WTC11 (cell line): ENCODE measurements around the gene MBOAT1. TPM values are rescaled to one million over a fixed set of nuclear protein-coding genes. Genes with fewer than 3 reads are reported as not detected.

Experiments
- ATAC-seq: fragments of 200-7000 bp; cut with Tn5 transposase; 2 replicates; pipeline ENCODE4 v1.10.0; 2021; ENCODE audit warnings: mild to moderate bottlenecking, moderate library complexity
- CTCF ChIA-PET: fragments of 300-600 bp; sonication (Branson Sonifier 250); formaldehyde crosslinking; loops from one replicate; lab custom pipeline; 2021; ENCODE audit warnings: antibody characterized with exemption; lab: Charles Lee
- POLR2A ChIA-PET: fragments of 350-600 bp; sonication (Branson Sonifier 250); formaldehyde crosslinking; loops from one replicate; lab custom pipeline; 2021; ENCODE audit warnings: antibody characterized with exemption; lab: Charles Lee
- DNase-seq: peaks from one replicate; pipeline ENCODE4 v3.0.0; 2021; ENCODE audit warnings: low spot score
- H3K27ac Mint-ChIP-seq: 2 replicates; pipeline ENCODE4 v1.8.0; 2021; ENCODE audit warnings: mixed read lengths
- H3K27me3 Mint-ChIP-seq: 2 replicates; pipeline ENCODE4 v1.8.0; 2021; ENCODE audit warnings: low read depth, mild to moderate bottlenecking, moderate library complexity, mixed read lengths
- H3K36me3 Mint-ChIP-seq: 2 replicates; pipeline ENCODE4 v1.8.0; 2021; ENCODE audit warnings: mixed read lengths
- H3K4me1 Mint-ChIP-seq: 2 replicates; pipeline ENCODE4 v1.8.0; 2022; ENCODE audit warnings: mixed read lengths
- H3K4me3 Mint-ChIP-seq: 2 replicates; pipeline ENCODE4 v1.8.0; 2021; ENCODE audit warnings: mild to moderate bottlenecking, moderate library complexity, mixed read lengths
- H3K9me3 Mint-ChIP-seq: 2 replicates; pipeline ENCODE4 v1.8.0; 2021; ENCODE audit warnings: mixed read lengths
- ATF1 ChIP-seq: sonication (generic); formaldehyde crosslinking; IDR thresholded peaks from 2 replicates; pipeline ENCODE4 v1.8.1; 2023; ENCODE audit warnings: mild to moderate bottlenecking, moderate library complexity, missing genetic modification reagents
- CBFB ChIP-seq: sonication (generic); formaldehyde crosslinking; IDR thresholded peaks from 2 replicates; pipeline ENCODE4 v1.8.1; 2022; ENCODE audit warnings: mild to moderate bottlenecking, low read depth, missing genetic modification reagents
- CREB1 ChIP-seq: sonication (generic); formaldehyde crosslinking; IDR thresholded peaks from 2 replicates; pipeline ENCODE4 v1.8.0; 2023; ENCODE audit warnings: mild to moderate bottlenecking, missing genetic modification reagents
- GABPB1 ChIP-seq: sonication (generic); formaldehyde crosslinking; IDR thresholded peaks from 2 replicates; pipeline ENCODE4 v1.8.1; 2023; ENCODE audit warnings: mild to moderate bottlenecking, missing genetic modification reagents
- HMGA2 ChIP-seq: fragments of 250-450 bp; sonication (Bioruptor Pico); IDR thresholded peaks from 2 replicates; pipeline ENCODE4 v1.4.0; 2021; ENCODE audit warnings: mild to moderate bottlenecking, moderate library complexity
- JUN ChIP-seq: sonication (generic); formaldehyde crosslinking; IDR thresholded peaks from 2 replicates; pipeline ENCODE4 v1.8.0; 2023; ENCODE audit warnings: mild to moderate bottlenecking, missing genetic modification reagents
- NR1H2 ChIP-seq: sonication (generic); formaldehyde crosslinking; IDR thresholded peaks from 2 replicates; pipeline ENCODE4 v1.9.0; 2021; ENCODE audit warnings: mild to moderate bottlenecking, moderate library complexity, missing genetic modification reagents
- NR2C2 ChIP-seq: sonication (generic); formaldehyde crosslinking; IDR thresholded peaks from 2 replicates; pipeline ENCODE4 v1.8.0; 2022; ENCODE audit warnings: mild to moderate bottlenecking, missing genetic modification reagents
- NR3C1 ChIP-seq: sonication (generic); formaldehyde crosslinking; conservative IDR thresholded peaks from 2 replicates; pipeline ENCODE4 v1.8.1; 2023; ENCODE audit warnings: low read depth, mild to moderate bottlenecking, missing genetic modification reagents
- PRRX2 ChIP-seq: fragments of 250-450 bp; sonication (Bioruptor Pico); IDR thresholded peaks from 2 replicates; pipeline ENCODE4 v1.8.0; 2021; ENCODE audit warnings: mild to moderate bottlenecking
- RELA ChIP-seq: sonication (generic); formaldehyde crosslinking; IDR thresholded peaks from 2 replicates; pipeline ENCODE4 v1.8.1; 2022; ENCODE audit warnings: missing genetic modification reagents, mild to moderate bottlenecking, borderline replicate concordance
- TP53 ChIP-seq: sonication (generic); formaldehyde crosslinking; IDR thresholded peaks from 2 replicates; pipeline ENCODE4 v1.8.1; 2023; ENCODE audit warnings: mild to moderate bottlenecking, missing genetic modification reagents
- ZNF219 ChIP-seq: sonication (generic); formaldehyde crosslinking; IDR thresholded peaks from 2 replicates; pipeline ENCODE4 v1.8.0; 2023; ENCODE audit warnings: missing genetic modification reagents, mild to moderate bottlenecking, borderline replicate concordance
- total RNA-seq: library from RNA; stranded (reverse); gene quantifications from 3 replicates; pipeline ENCODE4 v1.2.3, GENCODE V29; 2021
- TF ChIP-seq, protein P1 (sequence below): fragments of 250-450 bp; sonication (Bioruptor Pico); IDR thresholded peaks from 2 replicates; pipeline ENCODE4 v1.9.0; 2021; ENCODE audit warnings: mild to moderate bottlenecking
- TF ChIP-seq, protein P2 (sequence below): sonication (generic); formaldehyde crosslinking; IDR thresholded peaks from 2 replicates; pipeline ENCODE4 v1.8.1; 2023; ENCODE audit warnings: mild to moderate bottlenecking, missing genetic modification reagents, moderate library complexity
- TF ChIP-seq, protein P3 (sequence below): sonication (generic); formaldehyde crosslinking; IDR thresholded peaks from 2 replicates; pipeline ENCODE4 v1.8.1; 2022; ENCODE audit warnings: missing genetic modification reagents, borderline replicate concordance
- TF ChIP-seq, protein P4 (sequence below): sonication (generic); formaldehyde crosslinking; IDR thresholded peaks from 2 replicates; pipeline ENCODE4 v1.8.0; 2022; ENCODE audit warnings: mild to moderate bottlenecking, missing genetic modification reagents
- TF ChIP-seq, protein P5 (sequence below): sonication (generic); formaldehyde crosslinking; IDR thresholded peaks from 2 replicates; pipeline ENCODE4 v1.8.1; 2023; ENCODE audit warnings: mild to moderate bottlenecking, missing genetic modification reagents, moderate library complexity
- TF ChIP-seq, protein P6 (sequence below): sonication (generic); formaldehyde crosslinking; IDR thresholded peaks from 2 replicates; pipeline ENCODE4 v1.8.1; 2023; ENCODE audit warnings: mild to moderate bottlenecking, moderate library complexity, missing genetic modification reagents
- TF ChIP-seq, protein P7 (sequence below): sonication (generic); formaldehyde crosslinking; IDR thresholded peaks from 2 replicates; pipeline ENCODE4 v1.8.1; 2023; ENCODE audit warnings: mild to moderate bottlenecking, missing genetic modification reagents
- TF ChIP-seq, protein P8 (sequence below): sonication (generic); formaldehyde crosslinking; IDR thresholded peaks from 2 replicates; pipeline ENCODE4 v1.8.1; 2022; ENCODE audit warnings: low read depth, missing genetic modification reagents, borderline replicate concordance
- TF ChIP-seq, protein P9 (sequence below): fragments of 200-600 bp; IDR thresholded peaks from 2 replicates; pipeline ENCODE4 v1.8.0; 2022; ENCODE audit warnings: antibody characterized with exemption

MBOAT1 gene
- total RNA-seq, 1 experiment from 2014 or later, result 22.9 TPM

DNA sequence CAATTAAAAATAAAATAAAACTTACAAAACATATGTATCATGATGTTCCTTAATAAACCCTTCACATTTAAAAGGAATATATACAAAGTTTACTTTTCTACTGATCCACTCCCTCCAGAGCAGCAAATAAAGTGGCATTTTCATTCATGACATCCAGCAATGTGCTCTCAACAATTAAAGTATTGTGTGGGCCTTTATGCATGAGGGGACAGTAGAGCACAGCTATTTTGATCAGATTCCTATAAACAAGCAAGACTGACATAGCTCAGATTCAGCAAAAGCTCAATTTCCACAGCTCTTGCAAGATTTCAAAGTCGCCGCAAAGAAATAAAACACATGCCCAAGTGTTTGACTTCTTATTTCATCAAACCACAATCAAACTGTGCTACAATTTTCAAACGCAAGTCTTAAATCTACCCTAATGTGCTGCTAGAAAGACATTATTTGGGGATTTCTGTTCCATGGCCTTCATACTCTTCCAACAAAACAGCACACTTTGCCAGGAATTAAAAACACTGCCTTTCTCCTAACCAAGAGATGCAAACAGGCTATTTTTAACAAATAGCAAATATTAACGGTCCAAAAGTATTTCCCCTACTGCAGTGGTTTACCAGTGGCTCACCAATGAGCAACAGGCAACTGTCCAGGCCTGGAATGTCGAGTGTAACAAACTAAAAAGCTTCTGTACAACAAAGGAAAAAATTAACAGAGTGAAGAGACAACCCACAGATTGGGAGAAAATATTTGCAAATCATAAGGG is 52.3 kb downstream of the MBOAT1 start (continued):
- TF ChIP-seq, protein P1, sequence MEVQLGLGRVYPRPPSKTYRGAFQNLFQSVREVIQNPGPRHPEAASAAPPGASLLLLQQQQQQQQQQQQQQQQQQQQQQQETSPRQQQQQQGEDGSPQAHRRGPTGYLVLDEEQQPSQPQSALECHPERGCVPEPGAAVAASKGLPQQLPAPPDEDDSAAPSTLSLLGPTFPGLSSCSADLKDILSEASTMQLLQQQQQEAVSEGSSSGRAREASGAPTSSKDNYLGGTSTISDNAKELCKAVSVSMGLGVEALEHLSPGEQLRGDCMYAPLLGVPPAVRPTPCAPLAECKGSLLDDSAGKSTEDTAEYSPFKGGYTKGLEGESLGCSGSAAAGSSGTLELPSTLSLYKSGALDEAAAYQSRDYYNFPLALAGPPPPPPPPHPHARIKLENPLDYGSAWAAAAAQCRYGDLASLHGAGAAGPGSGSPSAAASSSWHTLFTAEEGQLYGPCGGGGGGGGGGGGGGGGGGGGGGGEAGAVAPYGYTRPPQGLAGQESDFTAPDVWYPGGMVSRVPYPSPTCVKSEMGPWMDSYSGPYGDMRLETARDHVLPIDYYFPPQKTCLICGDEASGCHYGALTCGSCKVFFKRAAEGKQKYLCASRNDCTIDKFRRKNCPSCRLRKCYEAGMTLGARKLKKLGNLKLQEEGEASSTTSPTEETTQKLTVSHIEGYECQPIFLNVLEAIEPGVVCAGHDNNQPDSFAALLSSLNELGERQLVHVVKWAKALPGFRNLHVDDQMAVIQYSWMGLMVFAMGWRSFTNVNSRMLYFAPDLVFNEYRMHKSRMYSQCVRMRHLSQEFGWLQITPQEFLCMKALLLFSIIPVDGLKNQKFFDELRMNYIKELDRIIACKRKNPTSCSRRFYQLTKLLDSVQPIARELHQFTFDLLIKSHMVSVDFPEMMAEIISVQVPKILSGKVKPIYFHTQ (CRISPR knock-in tag), result no peak
- no peak for TF ChIP-seq NR2C2 (CRISPR knock-in tag)
- TF ChIP-seq, protein P2, sequence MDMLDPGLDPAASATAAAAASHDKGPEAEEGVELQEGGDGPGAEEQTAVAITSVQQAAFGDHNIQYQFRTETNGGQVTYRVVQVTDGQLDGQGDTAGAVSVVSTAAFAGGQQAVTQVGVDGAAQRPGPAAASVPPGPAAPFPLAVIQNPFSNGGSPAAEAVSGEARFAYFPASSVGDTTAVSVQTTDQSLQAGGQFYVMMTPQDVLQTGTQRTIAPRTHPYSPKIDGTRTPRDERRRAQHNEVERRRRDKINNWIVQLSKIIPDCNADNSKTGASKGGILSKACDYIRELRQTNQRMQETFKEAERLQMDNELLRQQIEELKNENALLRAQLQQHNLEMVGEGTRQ (CRISPR knock-in tag), result no peak
- no peak for TF ChIP-seq ZNF219 (CRISPR knock-in tag)
- TF ChIP-seq, protein P3, sequence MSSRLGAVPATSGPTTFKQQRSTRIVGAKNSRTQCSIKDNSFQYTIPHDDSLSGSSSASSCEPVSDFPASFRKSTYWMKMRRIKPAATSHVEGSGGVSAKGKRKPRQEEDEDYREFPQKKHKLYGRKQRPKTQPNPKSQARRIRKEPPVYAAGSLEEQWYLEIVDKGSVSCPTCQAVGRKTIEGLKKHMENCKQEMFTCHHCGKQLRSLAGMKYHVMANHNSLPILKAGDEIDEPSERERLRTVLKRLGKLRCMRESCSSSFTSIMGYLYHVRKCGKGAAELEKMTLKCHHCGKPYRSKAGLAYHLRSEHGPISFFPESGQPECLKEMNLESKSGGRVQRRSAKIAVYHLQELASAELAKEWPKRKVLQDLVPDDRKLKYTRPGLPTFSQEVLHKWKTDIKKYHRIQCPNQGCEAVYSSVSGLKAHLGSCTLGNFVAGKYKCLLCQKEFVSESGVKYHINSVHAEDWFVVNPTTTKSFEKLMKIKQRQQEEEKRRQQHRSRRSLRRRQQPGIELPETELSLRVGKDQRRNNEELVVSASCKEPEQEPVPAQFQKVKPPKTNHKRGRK (CRISPR knock-in tag), result no peak
- TF ChIP-seq, protein P4, sequence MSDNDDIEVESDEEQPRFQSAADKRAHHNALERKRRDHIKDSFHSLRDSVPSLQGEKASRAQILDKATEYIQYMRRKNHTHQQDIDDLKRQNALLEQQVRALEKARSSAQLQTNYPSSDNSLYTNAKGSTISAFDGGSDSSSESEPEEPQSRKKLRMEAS (CRISPR knock-in tag), result no peak
- no peak for TF ChIP-seq CREB1 (CRISPR knock-in tag)
- TF ChIP-seq, protein P5, sequence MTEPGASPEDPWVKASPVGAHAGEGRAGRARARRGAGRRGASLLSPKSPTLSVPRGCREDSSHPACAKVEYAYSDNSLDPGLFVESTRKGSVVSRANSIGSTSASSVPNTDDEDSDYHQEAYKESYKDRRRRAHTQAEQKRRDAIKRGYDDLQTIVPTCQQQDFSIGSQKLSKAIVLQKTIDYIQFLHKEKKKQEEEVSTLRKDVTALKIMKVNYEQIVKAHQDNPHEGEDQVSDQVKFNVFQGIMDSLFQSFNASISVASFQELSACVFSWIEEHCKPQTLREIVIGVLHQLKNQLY (CRISPR knock-in tag), result no peak
- no peak for TF ChIP-seq HMGA2 (CRISPR knock-in tag)
- TF ChIP-seq, protein P6, sequence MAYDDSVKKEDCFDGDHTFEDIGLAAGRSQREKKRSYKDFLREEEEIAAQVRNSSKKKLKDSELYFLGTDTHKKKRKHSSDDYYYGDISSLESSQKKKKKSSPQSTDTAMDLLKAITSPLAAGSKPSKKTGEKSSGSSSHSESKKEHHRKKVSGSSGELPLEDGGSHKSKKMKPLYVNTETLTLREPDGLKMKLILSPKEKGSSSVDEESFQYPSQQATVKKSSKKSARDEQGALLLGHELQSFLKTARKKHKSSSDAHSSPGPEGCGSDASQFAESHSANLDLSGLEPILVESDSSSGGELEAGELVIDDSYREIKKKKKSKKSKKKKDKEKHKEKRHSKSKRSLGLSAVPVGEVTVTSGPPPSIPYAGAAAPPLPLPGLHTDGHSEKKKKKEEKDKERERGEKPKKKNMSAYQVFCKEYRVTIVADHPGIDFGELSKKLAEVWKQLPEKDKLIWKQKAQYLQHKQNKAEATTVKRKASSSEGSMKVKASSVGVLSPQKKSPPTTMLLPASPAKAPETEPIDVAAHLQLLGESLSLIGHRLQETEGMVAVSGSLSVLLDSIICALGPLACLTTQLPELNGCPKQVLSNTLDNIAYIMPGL (CRISPR knock-in tag), result no peak
- TF ChIP-seq JUN, result no peak
- TF ChIP-seq, protein P7, sequence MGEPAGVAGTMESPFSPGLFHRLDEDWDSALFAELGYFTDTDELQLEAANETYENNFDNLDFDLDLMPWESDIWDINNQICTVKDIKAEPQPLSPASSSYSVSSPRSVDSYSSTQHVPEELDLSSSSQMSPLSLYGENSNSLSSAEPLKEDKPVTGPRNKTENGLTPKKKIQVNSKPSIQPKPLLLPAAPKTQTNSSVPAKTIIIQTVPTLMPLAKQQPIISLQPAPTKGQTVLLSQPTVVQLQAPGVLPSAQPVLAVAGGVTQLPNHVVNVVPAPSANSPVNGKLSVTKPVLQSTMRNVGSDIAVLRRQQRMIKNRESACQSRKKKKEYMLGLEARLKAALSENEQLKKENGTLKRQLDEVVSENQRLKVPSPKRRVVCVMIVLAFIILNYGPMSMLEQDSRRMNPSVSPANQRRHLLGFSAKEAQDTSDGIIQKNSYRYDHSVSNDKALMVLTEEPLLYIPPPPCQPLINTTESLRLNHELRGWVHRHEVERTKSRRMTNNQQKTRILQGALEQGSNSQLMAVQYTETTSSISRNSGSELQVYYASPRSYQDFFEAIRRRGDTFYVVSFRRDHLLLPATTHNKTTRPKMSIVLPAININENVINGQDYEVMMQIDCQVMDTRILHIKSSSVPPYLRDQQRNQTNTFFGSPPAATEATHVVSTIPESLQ, result no peak
- TF ChIP-seq, all 79 proteins: peak for 0

DNA sequence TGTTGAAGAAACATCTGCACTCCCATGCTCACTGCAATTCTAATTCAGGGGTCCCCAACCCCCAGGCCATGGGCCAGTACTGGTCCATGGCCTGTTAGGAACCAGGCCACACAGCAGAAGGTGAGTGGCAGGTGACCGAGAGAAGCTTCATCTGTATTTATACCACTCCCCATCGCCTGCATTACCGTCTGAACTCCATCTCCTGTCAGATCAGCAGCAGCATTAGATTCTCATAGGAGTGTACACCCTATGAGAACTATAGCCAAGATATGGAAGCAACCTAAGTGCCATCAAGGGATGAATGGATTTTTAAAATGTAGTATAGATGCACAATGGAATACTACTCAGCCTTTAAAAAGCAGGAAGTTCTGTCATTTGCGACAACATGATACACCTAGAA is 53.2 kb downstream of the MBOAT1 start:
- DNase-seq (no peak), ATAC-seq (no peak)
- no peak overlapping the region for H3K4me3 Mint-ChIP-seq
- no peaks in the 10 kb centered on the region for H3K36me3 Mint-ChIP-seq
- CTCF ChIA-PET, result no interaction called here
- no peaks in the 10 kb centered on the region for H3K27me3 Mint-ChIP-seq
- POLR2A ChIA-PET, result no interaction called here
- H3K4me1 Mint-ChIP-seq, result peaks cover 22% of the 10 kb centered on the region
- no peak overlapping the region; the same call in 1 of the 2 replicates for H3K27ac Mint-ChIP-seq
- H3K9me3 Mint-ChIP-seq, result peaks cover 6% of the 10 kb centered on the region; the same call in 1 of the 2 replicates
- TF ChIP-seq TP53 (CRISPR knock-in tag) (no peak), GABPB1 (CRISPR knock-in tag) (no peak), NR3C1 (CRISPR knock-in tag) (no peak), PRRX2 (no peak), NR1H2 (CRISPR knock-in tag) (no peak), NR2C2 (CRISPR knock-in tag) (no peak), RELA (CRISPR knock-in tag) (no peak), CBFB (CRISPR knock-in tag) (no peak), ATF1 (CRISPR knock-in tag) (no peak)
- TF ChIP-seq, protein P8, sequence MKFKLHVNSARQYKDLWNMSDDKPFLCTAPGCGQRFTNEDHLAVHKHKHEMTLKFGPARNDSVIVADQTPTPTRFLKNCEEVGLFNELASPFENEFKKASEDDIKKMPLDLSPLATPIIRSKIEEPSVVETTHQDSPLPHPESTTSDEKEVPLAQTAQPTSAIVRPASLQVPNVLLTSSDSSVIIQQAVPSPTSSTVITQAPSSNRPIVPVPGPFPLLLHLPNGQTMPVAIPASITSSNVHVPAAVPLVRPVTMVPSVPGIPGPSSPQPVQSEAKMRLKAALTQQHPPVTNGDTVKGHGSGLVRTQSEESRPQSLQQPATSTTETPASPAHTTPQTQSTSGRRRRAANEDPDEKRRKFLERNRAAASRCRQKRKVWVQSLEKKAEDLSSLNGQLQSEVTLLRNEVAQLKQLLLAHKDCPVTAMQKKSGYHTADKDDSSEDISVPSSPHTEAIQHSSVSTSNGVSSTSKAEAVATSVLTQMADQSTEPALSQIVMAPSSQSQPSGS (CRISPR knock-in tag), result no peak
- TF ChIP-seq, protein P9, sequence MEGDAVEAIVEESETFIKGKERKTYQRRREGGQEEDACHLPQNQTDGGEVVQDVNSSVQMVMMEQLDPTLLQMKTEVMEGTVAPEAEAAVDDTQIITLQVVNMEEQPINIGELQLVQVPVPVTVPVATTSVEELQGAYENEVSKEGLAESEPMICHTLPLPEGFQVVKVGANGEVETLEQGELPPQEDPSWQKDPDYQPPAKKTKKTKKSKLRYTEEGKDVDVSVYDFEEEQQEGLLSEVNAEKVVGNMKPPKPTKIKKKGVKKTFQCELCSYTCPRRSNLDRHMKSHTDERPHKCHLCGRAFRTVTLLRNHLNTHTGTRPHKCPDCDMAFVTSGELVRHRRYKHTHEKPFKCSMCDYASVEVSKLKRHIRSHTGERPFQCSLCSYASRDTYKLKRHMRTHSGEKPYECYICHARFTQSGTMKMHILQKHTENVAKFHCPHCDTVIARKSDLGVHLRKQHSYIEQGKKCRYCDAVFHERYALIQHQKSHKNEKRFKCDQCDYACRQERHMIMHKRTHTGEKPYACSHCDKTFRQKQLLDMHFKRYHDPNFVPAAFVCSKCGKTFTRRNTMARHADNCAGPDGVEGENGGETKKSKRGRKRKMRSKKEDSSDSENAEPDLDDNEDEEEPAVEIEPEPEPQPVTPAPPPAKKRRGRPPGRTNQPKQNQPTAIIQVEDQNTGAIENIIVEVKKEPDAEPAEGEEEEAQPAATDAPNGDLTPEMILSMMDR, result no peak
